H1 (cell line): ENCODE measurements around the gene TNFRSF18. TPM values are rescaled to one million over a fixed set of nuclear protein-coding genes. Genes with fewer than 3 reads are reported as not detected.

Source experiments
- CTCF ChIA-PET: fragments of 300-600 bp; sonication (Branson Sonifier 250); formaldehyde crosslinking; loops from one replicate; lab custom pipeline; 2021; ENCODE audit not compliant: partially characterized antibody; lab: Charles Lee
- POLR2A ChIA-PET: fragments of 300-600 bp; sonication (Branson Sonifier 250); formaldehyde crosslinking; loops from one replicate; lab custom pipeline; 2021; ENCODE audit warnings: inconsistent platforms; ENCODE audit not compliant: partially characterized antibody; lab: Charles Lee
- DNase-seq, 2 experiments: peaks; one replicate each; pipeline versions ENCODE4 v3.0.0 to v3.0.0-alpha.2; 2010 to 2022; ENCODE audit warnings: low spot score in 2 of 2, low read depth in 1 of 2, mixed read lengths in 1 of 2
- FAIRE-seq: peaks from 2 replicates; lab custom pipeline; 2011; peaks lifted over from hg19 to GRCh38; lab: Jason Lieb, UNC
- H2AFZ ChIP-seq: 2 replicates; pipeline ENCODE4 v1.8.1; 2012; ENCODE audit warnings: low read length, inconsistent platforms
- H2AK5ac ChIP-seq: 2 replicates; pipeline ENCODE4 v1.6.1; 2013; ENCODE audit warnings: low read depth, low read length
- H2BK120ac ChIP-seq: replicated peaks from 2 replicates; pipeline ENCODE3; 2013; ENCODE audit warnings: low read depth, low read length, inconsistent platforms
- H2BK12ac ChIP-seq: 2 replicates; pipeline ENCODE4 v1.6.1; 2013; ENCODE audit warnings: low read depth, low read length
- H2BK15ac ChIP-seq: 2 replicates; pipeline ENCODE4 v1.6.1; 2013; ENCODE audit warnings: low read length
- H2BK20ac ChIP-seq: 2 replicates; pipeline ENCODE4 v1.6.1; 2013; ENCODE audit warnings: low read length
- H2BK5ac ChIP-seq: 2 replicates; pipeline ENCODE4 v1.6.1; 2013; ENCODE audit warnings: low read depth, low read length
- H3K14ac ChIP-seq: 2 replicates; pipeline ENCODE4 v1.6.1; 2013; ENCODE audit warnings: inconsistent platforms; ENCODE audit not compliant: insufficient read length
- H3K18ac ChIP-seq: 2 replicates; pipeline ENCODE4 v1.6.1; 2013; ENCODE audit warnings: low read length; ENCODE audit errors: extremely low read depth
- H3K23ac ChIP-seq: 2 replicates; pipeline ENCODE4 v1.6.1; 2013; ENCODE audit warnings: inconsistent platforms; ENCODE audit not compliant: insufficient read length
- H3K23me2 ChIP-seq: 2 replicates; pipeline ENCODE4 v1.6.1; 2013; ENCODE audit warnings: low read depth, low read length
- H3K27ac ChIP-seq: 2 replicates; pipeline ENCODE4 v1.6.1; 2011; ENCODE audit warnings: low read depth, low read length, inconsistent platforms
- H3K27me3 ChIP-seq, 4 experiments: replicated peaks in 1 of 4; 1 replicate in 1 of 4; 2 replicates in 3 of 4; pipeline versions ENCODE4 v1.6.1 to v1.8.1; 2011 to 2013; ENCODE audit warnings: low read length in 3 of 4, mild to moderate bottlenecking in 3 of 4, inconsistent platforms in 2 of 4, mixed read lengths in 2 of 4, moderate library complexity in 1 of 4; ENCODE audit not compliant: control insufficient read depth in 3 of 4, insufficient read depth in 3 of 4; ENCODE audit errors: extremely low read depth in 1 of 4
- H3K36me3 ChIP-seq, 4 experiments: 2 replicates each; pipeline versions ENCODE4 v1.6.1 to v1.8.1; 2011 to 2013; ENCODE audit warnings: mild to moderate bottlenecking in 4 of 4, low read length in 3 of 4, moderate library complexity in 2 of 4, control low read depth in 1 of 4, inconsistent platforms in 1 of 4; ENCODE audit not compliant: insufficient read depth in 4 of 4, control insufficient read depth in 2 of 4
- H3K4ac ChIP-seq: replicated peaks from 2 replicates; pipeline ENCODE3; 2013; ENCODE audit warnings: low read length, low read depth, mixed read lengths, inconsistent platforms; ENCODE audit not compliant: insufficient read length
- H3K4me1 ChIP-seq, 4 experiments: replicated peaks in 1 of 4; 1 replicate in 1 of 4; 2 replicates in 3 of 4; pipeline versions ENCODE4 v1.6.1 to v1.8.1; 2011 to 2013; ENCODE audit warnings: low read length in 3 of 4, inconsistent platforms in 2 of 4, mixed read lengths in 1 of 4; ENCODE audit not compliant: insufficient read depth in 4 of 4, control insufficient read depth in 3 of 4
- H3K4me2 ChIP-seq, 2 experiments: 2 replicates each; pipeline versions ENCODE4 v1.6.1 to v1.8.1; 2011 to 2013; ENCODE audit warnings: low read depth in 2 of 2, low read length in 2 of 2, control low read depth in 1 of 2, inconsistent platforms in 1 of 2, mild to moderate bottlenecking in 1 of 2; ENCODE audit not compliant: insufficient read depth in 1 of 2
- H3K4me3 ChIP-seq, 4 experiments: fragments of 200-600, 300-600 bp in 1 of 4; sonication (generic), shearing (Covaris generic), sonication (Bioruptor Twin) in 1 of 4; 2 replicates each; pipeline versions ENCODE4 v1.5.1 to v1.8.1; 2011 to 2016; ENCODE audit warnings: low read length in 4 of 4, low read depth in 3 of 4, control low read depth in 2 of 4, inconsistent platforms in 2 of 4, mild to moderate bottlenecking in 2 of 4, mixed read lengths in 1 of 4, moderate library complexity in 1 of 4; ENCODE audit not compliant: insufficient read depth in 2 of 4; ENCODE audit errors: extremely low read depth in 1 of 4
- H3K56ac ChIP-seq: replicated peaks from 2 replicates; pipeline ENCODE3; 2013; ENCODE audit warnings: low read depth, mild to moderate bottlenecking, mixed read lengths, low read length, inconsistent platforms; ENCODE audit not compliant: insufficient read length
- H3K79me1 ChIP-seq: 2 replicates; pipeline ENCODE4 v1.6.1; 2013; ENCODE audit warnings: low read depth, low read length, control low read depth
- H3K79me2 ChIP-seq, 2 experiments: 2 replicates each; pipeline versions ENCODE4 v1.6.1 to v1.8.1; 2012 to 2013; ENCODE audit warnings: low read length in 2 of 2, mild to moderate bottlenecking in 2 of 2, inconsistent platforms in 1 of 2; ENCODE audit not compliant: insufficient read depth in 2 of 2, control insufficient read depth in 1 of 2
- H3K9ac ChIP-seq, 4 experiments: replicated peaks in 1 of 4; 1 replicate in 1 of 4; 2 replicates in 3 of 4; pipeline versions ENCODE4 v1.6.1 to v1.8.1; 2011 to 2013; ENCODE audit warnings: low read depth in 3 of 4, low read length in 3 of 4, control low read depth in 2 of 4, mild to moderate bottlenecking in 2 of 4, moderate library complexity in 2 of 4, inconsistent platforms in 1 of 4; ENCODE audit errors: extremely low read depth in 1 of 4
- H3K9me3 ChIP-seq, 2 experiments: 2 replicates each; pipeline versions ENCODE4 v1.6.1 to v1.8.1; 2012 to 2013; ENCODE audit warnings: mild to moderate bottlenecking in 2 of 2, moderate library complexity in 2 of 2, control low read depth in 1 of 2, inconsistent platforms in 1 of 2, low read depth in 1 of 2, low read length in 1 of 2, mixed read lengths in 1 of 2; ENCODE audit not compliant: insufficient read depth in 2 of 2
- H4K20me1 ChIP-seq, 2 experiments: replicated peaks in 1 of 2; 2 replicates each; pipeline versions ENCODE3 to v1.8.1; 2011 to 2013; ENCODE audit warnings: inconsistent platforms in 2 of 2, low read length in 2 of 2, mild to moderate bottlenecking in 1 of 2; ENCODE audit not compliant: insufficient read depth in 2 of 2, control insufficient read depth in 1 of 2
- H4K5ac ChIP-seq: 2 replicates; pipeline ENCODE4 v1.6.1; 2013; ENCODE audit warnings: low read length, low read depth, mixed read lengths, inconsistent platforms; ENCODE audit not compliant: insufficient read length
- H4K8ac ChIP-seq: 2 replicates; pipeline ENCODE4 v1.8.0; 2013; ENCODE audit warnings: mild to moderate bottlenecking, moderate library complexity, low read length, inconsistent platforms; ENCODE audit not compliant: insufficient read depth; ENCODE audit errors: extremely low read depth
- H4K91ac ChIP-seq: replicated peaks from 2 replicates; pipeline ENCODE3; 2013; ENCODE audit warnings: low read length, mixed read lengths, inconsistent platforms; ENCODE audit not compliant: insufficient read length
- GTF2F1 ChIP-seq: IDR thresholded peaks from 2 replicates; pipeline ENCODE4 v1.6.1; 2012; ENCODE audit warnings: low read depth, low read length, improper control_type of control experiment, borderline replicate concordance
- KDM4A ChIP-seq: IDR thresholded peaks from one replicate; pipeline ENCODE4 v1.7.1; 2012; ENCODE audit warnings: low read depth, mild to moderate bottlenecking, moderate library complexity, low read length, inconsistent platforms; ENCODE audit not compliant: severe bottlenecking
- RFX5 ChIP-seq: IDR thresholded peaks from 2 replicates; pipeline ENCODE4 v1.6.1; 2011; ENCODE audit warnings: low read depth, low read length, improper control_type of control experiment, borderline replicate concordance
- WGBS, 2 experiments: shearing (Covaris generic) in 1 of 2; methylation state at CpG; one replicate each; pipeline versions ENCODE4 v1.1.6 to v1.1.7; 2013 to 2015; ENCODE audit warnings: low lambda C conversion rate in 2 of 2, mixed read lengths in 2 of 2, inconsistent platforms in 1 of 2, low coverage in 1 of 2, missing lambda C conversion rate in 1 of 2; ENCODE audit not compliant: insufficient replicate concordance in 2 of 2, insufficient coverage in 1 of 2, insufficient read length in 1 of 2; ENCODE audit errors: extremely low coverage in 1 of 2, missing lambda C conversion rate in 1 of 2; 5-methylcytosine and 5-hydroxymethylcytosine counted together
- polyA plus RNA-seq, 7 experiments: library from polyadenylated mRNA; depleted of rRNA in 3 of 7; stranded (reverse) in 5 of 7; unstranded in 2 of 7; fragments of >200 nt in 5 of 7; fragments of 200-250 nt in 2 of 7; gene quantifications; 1 replicate in 5 of 7; 2 replicates in 1 of 7; 4 replicates in 1 of 7; pipeline versions ENCODE4 v1.2.1 to v1.2.3, GENCODE V29; 2011 to 2013; ENCODE audit warnings: missing spikeins in 2 of 7, mixed read lengths in 2 of 7
- total RNA-seq: library from RNA; stranded (reverse); fragmentation: NEBNext Ultra II Directional; extraction: Animal tissue kit (Norgen Biotek cat#: 25700); gene quantifications from 2 replicates; pipeline ENCODE4 v1.2.1, GENCODE V29; 2021

Gene TNFRSF18
- total and polyA plus RNA-seq, 2 of the 8 experiments (the other 6 are each of a cell fraction or from before 2014, with no cell fraction given), result 1.5 to 2.5 TPM

- no peak overlapping the region for H2BK12ac ChIP-seq
- H3K4me3 ChIP-seq, result no peak overlapping the region
- H3K18ac ChIP-seq, result no peak overlapping the region
- peaks cover 2 to 19% (median 17%) of the 10 kb centered on the region in 4 experiments for H3K27me3 ChIP-seq
- H2AK5ac ChIP-seq, result peak overlapping the region; percentile 19; the same call in 1 of the 2 replicates
- peaks cover 0 to 16% (median 6%) of the 10 kb centered on the region in 4 experiments; a peak in 6 of 7 replicates for H3K4me1 ChIP-seq
- no peak overlapping the region; the same call in 1 of the 2 replicates for H4K8ac ChIP-seq
- no peak for FAIRE-seq
- H3K14ac ChIP-seq, result no peak overlapping the region
- no peak for TF ChIP-seq KDM4A
- no peak for TF ChIP-seq RFX5
- TF ChIP-seq GTF2F1, result no peak
- TF ChIP-seq, all 59 proteins: peak for 0
- 88% methylated on average over 17 of the region's 19 CpGs; no CpG with 5 or more reads in 1 of the 2 experiments for WGBS, 2 experiments
- H3K56ac ChIP-seq, result no peak overlapping the region
- peaks cover 8% of the 10 kb centered on the region; the same call in 1 of the 2 replicates for H3K23me2 ChIP-seq
- H3K9me3 ChIP-seq, result no peaks in the 10 kb centered on the region
- no peak overlapping the region for H3K23ac ChIP-seq
- H4K91ac ChIP-seq, result no peak overlapping the region
- peak overlapping the region in 1 of 2 experiments; percentile 67; a peak in 2 of 4 replicates for H3K4me2 ChIP-seq
- H2BK20ac ChIP-seq, result no peak overlapping the region
- no peak overlapping the region for H2AFZ ChIP-seq
- no peaks in the 10 kb centered on the region for H3K79me2 ChIP-seq
- no peaks in the 10 kb centered on the region for H3K79me1 ChIP-seq
- H3K9ac ChIP-seq, result no peak overlapping the region
- H4K5ac ChIP-seq, result no peak overlapping the region
- ChIA-PET CTCF (interaction anchor here (0.6 to 1.9 kb wide), 14 partner anchors 10 to 167 kb away, joined by 3 to 5 read pairs (median 3); no protein-coding TSS in a partner anchor), POLR2A (interaction anchor here (0.8 kb wide), 1 partner anchor 37 kb away, joined by 3 read pairs; no protein-coding TSS in a partner anchor)
- no peak overlapping the region for H2BK15ac ChIP-seq
- no peak overlapping the region for H2BK120ac ChIP-seq
- no peak overlapping the region for H3K4ac ChIP-seq
- no peak overlapping the region for H3K27ac ChIP-seq
- no peaks in the 10 kb centered on the region for H3K36me3 ChIP-seq
- H4K20me1 ChIP-seq, result no peaks in the 10 kb centered on the region
- no peak for DNase-seq
- no peak overlapping the region for H2BK5ac ChIP-seq
These were observed 1.2 kb downstream of the TNFRSF18 start for GRCh38 chr1:1204998-1205768.
